ENCODE results near the gene HTT. TPM values are rescaled to one million over a fixed set of nuclear protein-coding genes. Genes with fewer than 3 reads are reported as not detected.
"Not testable (repeated sequence)": the region's sequence is repeated elsewhere in the genome, so short reads cannot be mapped to it uniquely, and the experiment has no call there.

Gene HTT
- total RNA-seq, 1 donor from 2014 or later: 45.3 TPM

DNA sequence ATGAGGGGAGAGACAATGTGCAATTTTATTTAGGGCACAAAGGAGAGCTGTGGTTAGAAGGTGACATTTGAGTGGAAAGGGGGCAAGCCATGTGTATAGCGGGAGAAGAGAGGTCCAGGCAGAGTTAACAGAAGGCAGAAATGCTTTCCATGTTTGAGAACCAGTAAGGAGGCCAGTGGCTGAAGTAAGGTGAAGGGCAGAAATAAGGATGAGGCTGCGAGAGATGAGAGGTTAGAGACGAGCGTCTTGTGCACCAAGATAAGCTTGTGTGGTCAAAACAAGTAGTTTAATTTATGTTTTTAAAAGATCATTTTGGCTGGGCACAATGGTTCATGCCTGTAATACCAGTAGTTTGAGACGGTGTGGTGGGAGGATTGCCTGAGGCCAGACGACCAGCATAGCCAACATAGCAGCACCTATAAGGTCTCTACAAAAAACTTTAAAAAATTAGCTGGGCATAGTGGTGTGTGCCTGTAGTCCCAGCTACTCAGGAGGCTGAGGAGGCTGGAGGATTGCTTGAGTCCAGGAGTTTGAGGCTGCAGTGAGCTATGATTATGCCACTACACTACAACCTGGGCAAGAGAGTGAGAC lies 8.5 kb downstream of the HTT start:
- no peak for DNase-seq (ENCODE audit: low spot score)

DNA sequence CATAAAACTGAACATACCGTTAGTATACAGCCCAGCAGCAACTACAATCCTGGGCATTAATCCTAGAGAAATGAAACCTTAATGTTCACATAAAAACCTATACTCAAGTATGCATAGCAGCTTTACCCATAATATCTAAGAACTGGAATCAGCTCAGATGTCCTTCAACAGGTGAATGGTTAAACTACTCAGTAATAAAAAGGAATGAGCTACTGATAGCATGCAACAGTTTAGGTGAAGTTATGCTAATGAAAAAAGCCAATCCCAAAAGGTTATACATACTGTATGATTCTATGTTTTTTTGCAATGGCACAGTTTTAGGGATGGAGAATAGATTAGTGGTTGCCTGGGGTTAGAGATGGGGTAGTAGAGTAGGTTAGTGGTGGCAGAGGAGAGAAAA lies 9.3 kb downstream of the HTT start:
- DNase-seq (ENCODE audit: low spot score): no peak

DNA sequence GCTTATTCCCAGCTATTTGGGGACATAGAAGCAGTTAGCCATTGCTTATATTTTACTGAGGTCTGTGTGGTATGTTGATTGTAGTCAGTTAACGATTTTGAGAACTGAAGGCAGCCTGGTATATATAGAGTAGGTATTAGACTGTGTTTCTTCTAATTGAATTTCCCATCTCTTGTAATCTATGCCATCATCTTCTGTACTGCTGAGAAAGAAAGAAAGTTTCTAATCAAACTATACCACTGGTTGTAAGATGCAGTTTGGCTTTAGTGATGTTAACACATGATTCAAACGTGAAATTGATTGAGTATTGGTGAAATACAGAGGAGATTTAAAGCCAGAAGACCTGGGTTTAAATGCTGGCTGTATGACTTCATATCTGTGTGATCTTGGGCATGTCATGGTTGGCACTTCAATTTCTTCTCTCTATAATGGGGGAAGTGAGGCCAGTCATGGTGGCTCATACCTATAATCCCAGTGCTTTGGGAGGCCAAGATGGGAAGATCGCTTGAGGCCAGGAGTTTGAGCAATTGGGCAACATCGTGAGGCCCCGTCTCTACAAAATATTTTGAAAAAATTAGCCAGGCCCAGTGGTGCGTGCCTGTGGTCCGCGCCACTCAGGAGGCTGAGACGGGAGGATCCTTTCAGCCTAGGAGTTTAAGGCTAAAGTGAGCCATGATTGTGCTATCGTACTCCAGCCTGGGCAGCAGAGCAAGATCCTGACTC lies 11.6 kb downstream of the HTT start:
- no peak for DNase-seq (ENCODE audit: low spot score)

DNA sequence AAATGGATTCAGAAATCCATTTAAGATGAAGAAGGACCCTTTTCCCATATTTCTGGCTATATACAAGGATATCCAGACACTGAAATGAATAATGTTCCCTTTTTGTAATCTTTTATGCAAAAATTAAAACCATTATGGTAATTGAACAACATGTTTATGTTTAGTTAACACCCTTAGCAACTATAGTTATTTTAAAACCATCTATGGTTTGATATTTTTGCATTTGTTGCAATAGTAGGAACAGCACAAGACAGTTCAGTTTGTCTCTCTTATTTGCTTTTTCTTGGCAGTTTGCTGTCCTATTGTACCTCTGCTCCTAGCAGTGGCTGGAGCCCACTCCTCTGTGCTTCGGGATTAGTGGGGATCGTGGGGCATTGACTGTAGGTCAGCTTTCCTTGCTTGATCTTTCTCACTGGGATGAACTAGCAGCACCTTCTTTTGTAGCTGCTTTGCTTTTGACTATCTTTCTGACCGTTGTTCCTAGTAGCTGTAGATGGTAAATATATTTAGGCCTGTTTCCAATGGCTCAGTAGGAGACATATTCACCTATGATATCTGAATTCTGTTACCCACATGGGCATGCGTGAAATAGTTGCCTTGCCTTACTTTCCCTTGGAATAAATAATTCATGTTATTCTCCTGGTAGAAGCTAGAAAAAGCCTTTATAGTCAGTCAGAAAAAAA lies 12.8 kb downstream of the HTT start:
- no peak for DNase-seq (ENCODE audit: low spot score)

DNA sequence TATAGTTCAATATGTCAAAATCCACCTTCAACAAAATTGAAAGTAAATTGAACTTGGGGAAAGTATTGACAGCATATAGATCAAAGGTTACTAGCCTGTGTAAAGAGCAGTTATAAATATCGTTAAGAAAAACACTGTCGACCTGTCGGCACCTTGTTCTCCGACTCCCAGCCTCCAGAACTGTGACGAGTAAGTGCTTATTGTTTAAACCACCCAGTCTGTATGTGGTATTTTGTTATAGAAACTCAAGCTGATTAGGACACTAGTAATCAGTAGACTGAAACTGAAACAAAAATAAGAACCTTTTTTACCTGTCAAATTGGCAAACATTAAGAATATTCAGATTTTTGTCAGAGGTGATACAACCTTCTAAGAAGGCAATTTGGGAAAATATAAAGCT lies 17.0 kb downstream of the HTT start:
- DNase-seq (ENCODE audit: low spot score): no peak

DNA sequence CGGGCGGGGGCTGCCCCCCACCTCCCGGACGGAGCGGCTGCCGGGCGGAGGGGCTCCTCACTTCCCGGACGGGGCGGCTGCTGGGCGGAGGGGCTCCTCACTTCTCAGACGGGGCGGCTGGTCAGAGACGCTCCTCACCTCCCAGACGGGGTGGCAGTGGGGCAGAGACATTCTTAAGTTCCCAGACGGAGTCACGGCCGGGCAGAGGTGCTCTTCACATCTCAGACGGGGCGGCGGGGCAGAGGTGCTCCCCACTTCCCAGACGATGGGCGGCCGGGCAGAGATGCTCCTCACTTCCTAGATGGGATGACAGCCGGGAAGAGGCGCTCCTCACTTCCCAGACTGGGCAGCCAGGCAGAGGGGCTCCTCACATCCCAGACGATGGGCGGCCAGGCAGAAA lies 20.2 kb downstream of the HTT start:
- DNase-seq (ENCODE audit: low spot score): not testable (repeated sequence)

DNA sequence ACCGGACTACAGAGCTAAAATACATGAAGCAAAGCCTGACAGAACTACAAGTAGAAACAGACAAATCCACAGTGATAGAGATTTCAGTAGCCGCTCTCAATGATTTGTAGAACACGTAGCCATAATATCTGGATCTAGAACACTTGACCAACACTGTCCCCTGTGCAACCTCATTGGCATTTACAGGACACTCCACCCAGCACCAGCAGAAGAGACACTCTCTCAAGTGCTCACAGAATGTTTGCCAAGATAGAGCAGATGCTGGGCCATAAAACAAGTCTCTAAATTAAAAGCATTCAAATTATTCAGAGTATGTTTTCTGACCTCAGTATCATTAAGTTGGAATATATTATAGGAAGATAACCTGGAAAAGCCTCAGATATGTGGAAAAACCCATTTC lies 21.7 kb downstream of the HTT start:
- no peak for DNase-seq (ENCODE audit: low spot score)

DNA sequence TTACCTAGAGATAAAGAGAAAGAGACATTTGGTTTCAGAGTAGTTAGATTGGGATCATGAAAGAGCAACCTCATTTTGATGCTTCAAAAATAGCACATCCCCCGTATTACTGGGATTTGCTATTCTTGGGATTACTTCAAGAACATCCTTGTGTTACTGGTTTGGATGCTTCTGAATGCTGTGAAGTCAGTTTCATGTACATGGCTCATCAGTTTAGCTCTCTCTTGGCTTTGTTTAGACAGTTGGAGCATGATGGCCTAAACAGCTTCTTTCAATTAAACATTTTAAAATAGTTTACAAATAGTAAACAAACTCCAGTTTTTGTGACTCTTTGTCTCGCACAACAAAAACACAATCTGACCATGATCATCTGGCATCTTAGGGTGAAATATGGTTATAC lies 23.9 kb downstream of the HTT start:
- no peak for DNase-seq (ENCODE audit: low spot score)

DNA sequence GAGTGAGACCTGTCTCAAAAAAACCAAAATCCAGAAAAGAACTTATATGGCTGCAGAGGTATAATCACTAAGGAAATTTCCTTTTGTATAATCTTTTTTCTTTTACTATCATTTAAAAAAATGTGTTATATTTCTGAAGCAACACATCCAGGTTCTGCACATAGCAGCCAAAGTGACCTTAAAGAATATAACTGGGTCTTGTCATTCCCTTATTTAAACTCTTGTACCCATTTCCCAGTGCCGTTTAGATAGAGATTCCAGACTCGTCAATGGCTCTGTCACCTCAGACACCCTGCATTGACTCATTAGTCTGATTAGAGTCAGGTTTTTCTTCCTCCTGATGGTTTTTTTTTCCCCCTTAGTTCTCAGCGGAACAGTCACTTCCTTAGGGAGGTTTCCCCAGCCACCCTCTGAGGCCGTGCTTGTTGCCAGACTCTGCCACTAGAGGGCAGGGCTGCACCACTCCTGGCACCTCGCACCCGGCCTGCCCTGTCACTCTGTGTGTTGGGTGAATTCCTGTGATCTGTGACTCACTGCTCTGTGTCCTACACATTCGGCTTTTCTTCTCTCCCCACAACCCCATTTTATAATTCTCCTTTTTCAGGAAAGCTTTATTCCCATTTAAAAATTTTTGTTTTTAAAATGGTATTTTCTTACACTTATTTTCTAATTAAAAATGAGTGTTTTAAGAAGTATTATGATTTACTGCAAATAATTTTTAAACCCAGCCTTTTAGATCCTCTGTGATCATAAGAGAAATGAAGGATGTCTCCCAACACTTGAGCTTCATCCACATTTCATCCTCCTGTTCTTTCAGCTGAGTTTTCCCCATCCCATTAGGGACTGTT lies 32.1 kb downstream of the HTT start:
- DNase-seq (ENCODE audit: low spot score): peak; percentile 88

DNA sequence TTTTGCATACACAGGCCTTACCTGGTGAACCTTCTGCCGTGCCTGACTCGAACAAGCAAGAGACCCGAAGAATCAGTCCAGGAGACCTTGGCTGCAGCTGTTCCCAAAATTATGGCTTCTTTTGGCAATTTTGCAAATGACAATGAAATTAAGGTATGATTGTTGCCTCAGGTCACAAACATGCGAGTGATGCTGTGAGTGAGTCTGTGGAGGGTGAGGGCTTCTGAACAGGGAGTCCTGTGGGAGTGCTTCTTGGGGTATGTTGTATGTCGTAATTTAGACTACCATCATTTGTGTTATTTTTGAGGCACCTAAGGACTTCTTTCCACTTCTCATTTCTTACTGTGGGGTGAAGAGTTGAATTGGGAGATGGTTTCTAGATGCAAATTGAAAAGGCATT lies 32.8 kb downstream of the HTT start:
- DNase-seq (ENCODE audit: low spot score): no peak

DNA sequence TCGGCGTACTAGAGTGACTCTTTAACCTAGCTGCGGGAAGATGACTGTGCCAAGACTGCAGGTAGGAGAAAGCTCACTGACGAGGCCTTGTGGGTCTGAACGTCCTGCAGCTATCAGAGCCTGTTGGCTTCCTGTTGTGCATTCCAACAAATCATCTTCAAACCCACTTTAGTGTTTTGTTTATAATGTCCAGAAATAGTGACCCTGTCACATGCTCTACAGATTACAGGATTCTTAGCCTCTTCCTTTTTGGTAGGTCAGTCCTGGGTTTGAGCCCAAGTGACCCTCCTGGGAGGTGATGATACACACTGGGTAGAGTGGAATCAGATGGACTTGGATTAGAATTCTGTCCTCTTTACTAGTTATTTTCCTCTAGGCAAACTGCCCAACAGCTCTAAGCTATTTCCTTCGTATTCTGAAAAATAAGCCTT lies 33.2 kb downstream of the HTT start:
- DNase-seq (ENCODE audit: low spot score): no peak

DNA sequence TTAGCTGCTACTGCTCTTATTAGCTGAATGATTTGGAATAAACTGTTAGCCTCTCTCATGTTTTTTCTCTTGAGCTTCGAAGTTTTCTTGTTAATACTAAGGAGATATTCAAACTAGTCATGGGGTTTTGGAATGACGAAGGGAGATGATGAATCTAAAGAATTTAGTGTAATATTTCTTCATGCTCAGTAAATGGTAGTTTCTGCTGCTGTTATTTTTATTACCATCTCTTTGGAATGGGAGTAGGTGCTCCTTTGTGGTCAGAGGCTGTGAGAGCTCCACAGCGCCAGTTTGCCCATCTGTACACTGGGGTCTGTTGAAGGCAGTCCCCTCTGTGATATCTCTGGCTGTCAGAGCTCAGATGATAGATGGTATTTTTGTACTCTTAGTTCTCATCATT lies 33.7 kb downstream of the HTT start:
- no peak for DNase-seq (ENCODE audit: low spot score)

DNA sequence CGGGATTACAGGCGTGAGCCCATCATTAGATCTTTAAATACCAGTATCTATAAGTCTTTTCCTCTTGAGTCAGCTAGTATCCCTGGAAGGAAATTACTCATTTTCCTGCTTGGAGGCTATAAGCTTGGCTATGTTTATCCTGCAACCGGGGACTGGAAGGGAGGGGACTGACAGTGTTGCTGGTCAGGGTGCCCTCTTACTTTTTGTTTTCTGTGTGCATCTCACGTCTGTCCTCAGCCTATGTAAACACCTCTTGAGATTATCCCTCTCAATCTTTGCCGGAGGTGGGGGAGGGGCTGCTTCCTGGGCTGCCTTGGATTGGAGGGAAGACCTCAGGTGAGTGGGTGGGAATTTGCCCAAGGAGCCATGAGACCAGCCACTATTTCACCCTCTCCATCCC lies 37.0 kb downstream of the HTT start:
- no peak for DNase-seq (ENCODE audit: low spot score)

DNA sequence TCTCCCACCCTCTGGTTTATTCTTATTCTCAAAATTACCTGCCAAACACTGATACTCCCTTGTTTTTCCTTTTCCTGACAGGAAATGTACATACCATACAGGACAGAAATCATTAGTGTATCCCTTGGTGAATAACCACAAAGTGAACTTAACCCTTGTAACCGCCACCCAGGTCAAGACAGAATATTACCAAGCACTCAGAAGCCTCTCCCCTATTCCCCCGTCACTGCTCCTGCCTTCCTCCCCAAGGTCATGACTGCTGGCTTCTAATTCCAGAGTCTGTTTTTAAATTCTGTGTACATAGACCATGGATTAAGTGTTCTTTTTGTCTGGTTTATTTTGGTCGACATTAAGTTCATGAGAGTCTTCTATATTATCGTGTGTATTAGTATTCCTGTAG lies 37.7 kb downstream of the HTT start:
- peak; percentile 42 for DNase-seq (ENCODE audit: low spot score)

DNA sequence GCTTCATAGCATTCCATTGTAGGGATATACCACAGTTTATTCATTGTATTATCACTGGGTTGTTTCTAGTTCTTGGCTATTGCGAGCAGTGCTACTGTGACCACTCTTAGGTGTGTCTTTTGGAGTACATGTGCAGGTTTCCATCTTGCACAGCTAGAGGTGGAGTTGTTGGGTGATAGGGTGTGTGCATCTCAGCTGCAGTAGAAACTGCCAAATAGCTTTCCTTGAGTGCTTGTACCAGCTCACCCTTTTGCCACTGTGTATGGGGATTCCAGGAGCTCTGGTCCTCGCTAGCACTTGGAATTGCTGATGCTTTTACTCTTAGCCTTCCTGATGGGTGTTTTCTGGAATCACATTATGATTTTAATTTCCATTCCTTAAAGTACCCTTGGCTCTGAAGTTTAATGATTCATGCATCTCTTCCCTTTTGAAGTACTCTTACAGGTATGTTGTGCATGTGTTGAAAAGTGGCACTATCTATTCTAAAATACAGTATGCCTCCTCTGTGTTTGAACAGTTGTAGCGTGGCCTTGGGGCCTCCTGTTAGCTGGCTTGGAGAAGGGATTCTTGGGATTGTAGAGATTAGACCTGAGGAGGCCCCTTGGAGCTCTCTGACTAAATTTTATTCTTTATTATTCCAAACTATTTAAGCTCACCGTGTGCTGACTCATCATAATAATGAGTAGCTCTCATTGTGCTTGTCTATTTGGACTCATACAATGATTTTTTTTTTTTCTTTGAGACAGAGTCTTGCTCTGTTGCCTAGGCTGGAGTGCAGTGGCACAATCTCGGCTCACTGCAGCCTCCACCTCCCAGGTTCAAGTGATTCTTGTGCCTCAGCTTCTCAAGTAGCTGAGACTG lies 38.4 kb downstream of the HTT start:
- peak; percentile 17 for DNase-seq (ENCODE audit: low spot score)

DNA sequence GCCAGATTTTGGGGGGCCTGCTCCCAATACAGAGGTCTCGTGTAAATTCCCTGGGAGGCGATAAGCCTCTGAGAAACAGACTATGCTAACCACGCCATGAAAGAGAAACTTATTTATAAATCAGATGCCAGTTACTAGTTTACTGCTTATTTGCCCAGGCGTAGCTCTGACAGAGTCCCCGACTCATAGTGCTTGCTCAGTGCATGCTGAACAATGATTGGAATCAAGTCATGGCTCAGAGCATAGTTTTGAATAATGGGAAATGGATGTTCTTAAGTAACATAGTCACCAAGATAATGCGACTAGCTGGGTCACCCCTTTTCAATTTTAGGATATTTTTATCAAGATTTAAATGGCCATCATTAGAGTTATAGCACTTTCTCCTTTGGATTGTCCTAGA lies 39.9 kb downstream of the HTT start:
- no peak for DNase-seq (ENCODE audit: low spot score)

DNA sequence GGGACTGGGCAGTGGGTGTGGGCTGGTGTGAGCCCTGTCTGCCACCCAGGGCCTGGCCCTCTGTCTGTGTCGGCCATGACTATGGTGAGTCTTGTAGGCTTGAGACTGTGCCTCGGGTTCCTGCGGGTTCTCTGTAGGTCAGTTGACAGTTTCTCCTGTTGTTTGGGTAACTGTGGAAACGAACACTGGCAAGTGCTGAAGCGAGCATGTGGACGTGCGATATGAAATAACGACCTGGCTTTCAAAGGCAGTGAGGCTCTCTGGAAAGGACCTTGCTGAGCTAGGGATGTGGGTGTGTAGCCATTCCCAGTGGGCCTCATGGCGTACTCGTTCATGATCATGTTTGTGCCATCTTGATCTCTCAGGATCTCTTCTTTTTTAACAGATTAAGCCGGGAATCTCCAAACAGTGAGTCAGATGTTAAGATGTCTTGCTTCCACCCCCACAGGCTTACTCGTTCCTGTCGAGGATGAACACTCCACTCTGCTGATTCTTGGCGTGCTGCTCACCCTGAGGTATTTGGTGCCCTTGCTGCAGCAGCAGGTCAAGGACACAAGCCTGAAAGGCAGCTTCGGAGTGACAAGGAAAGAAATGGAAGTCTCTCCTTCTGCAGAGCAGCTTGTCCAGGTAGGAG lies 41.3 kb downstream of the HTT start:
- peak; percentile 58 for DNase-seq (ENCODE audit: low spot score)

DNA sequence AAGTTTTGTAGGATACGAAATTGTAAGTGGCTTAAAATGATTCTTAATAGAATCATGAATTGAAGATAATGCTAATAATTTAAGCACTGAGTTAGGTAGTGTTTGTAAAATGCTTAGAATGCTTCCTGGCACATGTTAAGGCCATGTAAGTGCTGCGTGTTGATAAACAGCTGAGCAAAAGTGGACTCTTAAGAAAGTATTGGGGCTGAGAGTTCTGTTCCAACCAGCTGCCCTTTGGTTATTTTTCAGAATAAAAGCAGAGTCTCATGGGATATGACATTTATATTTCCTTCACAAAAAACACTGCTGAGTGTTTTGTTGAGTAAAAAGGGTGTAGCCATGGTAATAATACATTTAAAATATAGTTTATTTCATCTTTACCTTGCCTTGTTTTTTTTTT lies 42.5 kb downstream of the HTT start:
- no peak for DNase-seq (ENCODE audit: low spot score)

DNA sequence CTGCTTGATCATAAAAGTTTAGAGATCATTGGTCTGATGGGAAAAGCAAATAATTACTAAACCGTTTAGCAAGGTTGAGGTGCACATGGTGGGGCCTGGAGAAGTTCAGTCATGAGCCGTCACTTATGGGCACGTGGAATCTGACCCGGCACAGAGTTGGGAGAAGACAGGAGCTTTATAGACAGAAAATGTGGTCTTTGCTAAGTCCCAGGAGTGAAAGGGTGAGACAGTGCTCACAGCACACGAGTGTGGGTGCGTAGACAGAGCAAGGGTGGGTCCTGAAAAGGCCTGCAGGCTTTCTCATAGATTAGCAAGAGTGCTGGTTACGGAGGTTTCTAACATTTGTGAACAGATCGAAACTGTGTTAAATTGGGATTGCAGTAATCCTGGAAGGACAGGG lies 43.8 kb downstream of the HTT start:
- DNase-seq (ENCODE audit: low spot score): no peak

DNA sequence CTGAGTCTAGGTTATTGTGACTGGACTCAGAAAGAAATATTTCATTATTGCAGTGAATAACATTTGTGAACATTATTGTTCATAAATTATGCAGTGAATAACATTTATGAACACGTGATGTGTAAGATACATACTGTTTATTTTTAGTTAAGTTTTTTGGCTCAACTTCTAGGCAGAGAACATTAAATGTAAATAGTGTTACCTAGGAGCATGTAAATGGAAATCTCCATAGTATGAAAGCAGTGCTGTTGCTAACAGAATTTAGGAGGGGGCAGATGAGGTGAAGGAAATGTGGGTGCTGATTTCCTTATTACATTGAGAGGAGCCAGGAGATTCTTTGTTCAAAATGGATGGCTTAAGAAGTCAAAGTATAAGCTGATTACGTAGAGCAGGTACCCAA lies 45.0 kb downstream of the HTT start:
- DNase-seq (ENCODE audit: low spot score): no peak

DNA sequence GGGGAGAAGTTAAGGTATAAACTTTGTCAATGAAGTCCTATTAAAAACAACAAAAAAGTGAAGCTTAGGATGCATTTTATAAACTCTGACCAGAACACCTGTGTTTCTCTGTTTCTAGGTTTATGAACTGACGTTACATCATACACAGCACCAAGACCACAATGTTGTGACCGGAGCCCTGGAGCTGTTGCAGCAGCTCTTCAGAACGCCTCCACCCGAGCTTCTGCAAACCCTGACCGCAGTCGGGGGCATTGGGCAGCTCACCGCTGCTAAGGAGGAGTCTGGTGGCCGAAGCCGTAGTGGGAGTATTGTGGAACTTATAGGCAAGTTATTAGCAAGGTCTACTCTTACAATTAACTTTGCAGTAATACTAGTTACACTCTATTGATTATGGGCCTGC lies 46.6 kb downstream of the HTT start:
- DNase-seq (ENCODE audit: low spot score): no peak

Measured in umbilical cord (tissue), 2 donors.